A549 (cell line): Measurements from ENCODE around the gene FPR2. TPM values are rescaled to one million over a fixed set of nuclear protein-coding genes. Genes with fewer than 3 reads are reported as not detected.

Experiments
- ATAC-seq, 2 experiments: fragments of 200-7000 bp in 1 of 2; fragments of >200 bp in 1 of 2; cut with Nextera tagmentation in 1 of 2; cut with Tn5 transposase in 1 of 2; 3 replicates each; pipeline versions ENCODE4 v1.8.0 to v1.9.1; 2018 to 2020; ENCODE audit warnings: mild to moderate bottlenecking in 1 of 2, moderate library complexity in 1 of 2
- CTCF ChIA-PET: fragments of 300-600 bp; sonication (Branson Sonifier 250); formaldehyde crosslinking; extraction: SDS; loops from one replicate; lab custom pipeline; 2021; ENCODE audit warnings: antibody characterized with exemption, inconsistent platforms; lab: Yijun Ruan, JAX
- POLR2A ChIA-PET: fragments of 350-600 bp; formaldehyde crosslinking; extraction: SDS; loops from one replicate; lab custom pipeline; 2021; ENCODE audit warnings: antibody characterized with exemption, inconsistent platforms; lab: Yijun Ruan, JAX
- DNase-seq, 2 experiments: peaks; one replicate each; pipeline versions ENCODE4 v3.0.0 to v3.0.0-alpha.2; 2011 to 2016; ENCODE audit warnings: low read depth in 1 of 2, low spot score in 1 of 2
- FAIRE-seq: peaks from 2 replicates; lab custom pipeline; 2011; peaks lifted over from hg19 to GRCh38; lab: Jason Lieb, UNC
- H3K27ac ChIP-seq, 2 experiments: fragments of >200 bp; sonication (Bioruptor Twin); formaldehyde crosslinking; 3 replicates each; pipeline ENCODE4 v1.5.1; 2016 to 2017
- H3K4me1 ChIP-seq: fragments of >200 bp; sonication (Bioruptor Twin); formaldehyde crosslinking; 3 replicates; pipeline ENCODE4 v1.6.1; 2016
- H3K4me2 ChIP-seq: fragments of >200 bp; sonication (Bioruptor Twin); formaldehyde crosslinking; 3 replicates; pipeline ENCODE4 v1.6.1; 2016
- H3K4me3 ChIP-seq: fragments of >200 bp; sonication (Bioruptor Twin); formaldehyde crosslinking; 3 replicates; pipeline ENCODE4 v1.5.1; 2016
- H3K9me3 ChIP-seq: fragments of >200 bp; sonication (Bioruptor Twin); formaldehyde crosslinking; 3 replicates; pipeline ENCODE4 v1.6.1; 2016
- BCL3 ChIP-seq: fragments of >200 bp; sonication (Bioruptor Twin); formaldehyde crosslinking; IDR thresholded peaks from 3 replicates; pipeline ENCODE4 v1.6.1; 2016
- CBX2 ChIP-seq: fragments of 200-600 bp; sonication (generic); IDR thresholded peaks from 2 replicates; pipeline ENCODE4 v1.6.1; 2016; ENCODE audit warnings: low read depth, mild to moderate bottlenecking, borderline replicate concordance
- CBX8 ChIP-seq: fragments of 200-600 bp; sonication (generic); IDR thresholded peaks from 2 replicates; pipeline ENCODE4 v1.6.1; 2016
- CEBPB ChIP-seq, 2 experiments: fragments of >200 bp in 1 of 2; sonication (Bioruptor Twin) in 1 of 2; formaldehyde crosslinking in 1 of 2; IDR thresholded peaks; 2 replicates each; pipeline ENCODE4 v1.6.1; 2012 to 2016
- EHMT2 ChIP-seq: fragments of 200-600 bp; sonication (generic); IDR thresholded peaks from 2 replicates; pipeline ENCODE4 v1.6.1; 2016; ENCODE audit warnings: antibody characterized with exemption, low read depth, mild to moderate bottlenecking, moderate library complexity
- FOSB ChIP-seq: fragments of 250-450 bp; sonication (Bioruptor Pico); IDR thresholded peaks from 2 replicates; pipeline ENCODE4 v1.5.0; 2020; ENCODE audit warnings: mild to moderate bottlenecking, moderate library complexity
- FOXS1 ChIP-seq: fragments of 250-450 bp; sonication (Bioruptor Pico); IDR thresholded peaks from 2 replicates; pipeline ENCODE4 v1.5.0; 2020; ENCODE audit warnings: mild to moderate bottlenecking, moderate library complexity
- GATA3 ChIP-seq: IDR thresholded peaks from 2 replicates; pipeline ENCODE4 v1.6.1; 2012; ENCODE audit warnings: borderline replicate concordance
- HES2 ChIP-seq: fragments of >200 bp; sonication (Bioruptor Twin); formaldehyde crosslinking; IDR thresholded peaks from 2 replicates; pipeline ENCODE4 v1.6.1; 2016
- HOXA7 ChIP-seq: fragments of 250-450 bp; sonication (Bioruptor Pico); IDR thresholded peaks from 2 replicates; pipeline ENCODE4 v1.5.0; 2020; ENCODE audit warnings: mild to moderate bottlenecking, moderate library complexity
- HOXB13 ChIP-seq: fragments of 250-450 bp; sonication (Bioruptor Pico); IDR thresholded peaks from 2 replicates; pipeline ENCODE4 v1.5.0; 2020; ENCODE audit warnings: low read depth, mild to moderate bottlenecking, moderate library complexity
- HOXB5 ChIP-seq: fragments of 250-450 bp; sonication (Bioruptor Pico); IDR thresholded peaks from 2 replicates; pipeline ENCODE4 v1.5.0; 2020; ENCODE audit warnings: mild to moderate bottlenecking, moderate library complexity
- NPAS2 ChIP-seq: fragments of 250-450 bp; sonication (Bioruptor Pico); IDR thresholded peaks from 2 replicates; pipeline ENCODE4 v1.8.0; 2022; ENCODE audit warnings: mild to moderate bottlenecking, moderate library complexity, borderline replicate concordance
- NR3C1 ChIP-seq: fragments of >200 bp; sonication (Bioruptor Twin); formaldehyde crosslinking; IDR thresholded peaks from 3 replicates; pipeline ENCODE4 v1.6.1; 2017
- PBX3 ChIP-seq: IDR thresholded peaks from 2 replicates; pipeline ENCODE4 v1.6.1; 2012
- PHF8 ChIP-seq: fragments of 200-600 bp; sonication (generic); IDR thresholded peaks from 2 replicates; pipeline ENCODE4 v1.6.1; 2016; ENCODE audit warnings: low read depth, mild to moderate bottlenecking, antibody characterized with exemption, moderate library complexity, borderline replicate concordance
- POLR2A ChIP-seq: IDR thresholded peaks from 2 replicates; pipeline ENCODE4 v1.6.1; 2012; ENCODE audit warnings: mild to moderate bottlenecking, low read length
- RAD21 ChIP-seq, 2 experiments: fragments of >200 bp in 1 of 2; sonication (Bioruptor Twin) in 1 of 2; formaldehyde crosslinking in 1 of 2; IDR thresholded peaks in 1 of 2; conservative IDR thresholded peaks in 1 of 2; 2 replicates in 1 of 2; 3 replicates in 1 of 2; pipeline ENCODE4 v1.6.1; 2012 to 2018; ENCODE audit warnings: inconsistent platforms in 1 of 2
- RARB ChIP-seq: fragments of 250-450 bp; sonication (Bioruptor Pico); IDR thresholded peaks from 2 replicates; pipeline ENCODE4 v1.8.0; 2021; ENCODE audit warnings: mild to moderate bottlenecking, moderate library complexity
- RCOR1 ChIP-seq: fragments of 150-350 bp; IDR thresholded peaks from 2 replicates; pipeline ENCODE4 v1.6.1; 2014; ENCODE audit warnings: antibody characterized with exemption, low read length, low read depth
- RFX5 ChIP-seq: fragments of 450-650 bp; IDR thresholded peaks from 2 replicates; pipeline ENCODE4 v1.7.1; 2014; ENCODE audit warnings: antibody characterized with exemption, mild to moderate bottlenecking, moderate library complexity
- RNF2 ChIP-seq: fragments of 200-600 bp; sonication (generic); IDR thresholded peaks from 2 replicates; pipeline ENCODE4 v1.6.1; 2016; ENCODE audit warnings: low read depth, mild to moderate bottlenecking, antibody characterized with exemption, moderate library complexity, borderline replicate concordance
- SMC3 ChIP-seq: fragments of >200 bp; sonication (Bioruptor Twin); formaldehyde crosslinking; IDR thresholded peaks from 3 replicates; pipeline ENCODE4 v1.6.1; 2018; ENCODE audit warnings: inconsistent platforms
- TP53 ChIP-seq: fragments of 250-450 bp; sonication (Bioruptor Pico); IDR thresholded peaks from 2 replicates; pipeline ENCODE4 v1.5.0; 2021; ENCODE audit warnings: mild to moderate bottlenecking, moderate library complexity
- ZFP36 ChIP-seq: fragments of 450-650 bp; IDR thresholded peaks from 2 replicates; pipeline ENCODE4 v1.6.1; 2014; ENCODE audit warnings: borderline replicate concordance; ENCODE audit not compliant: partially characterized antibody
- WGBS: methylation state at CpG from one replicate; pipeline ENCODE4 v1.1.6; 2017; ENCODE audit errors: missing lambda C conversion rate; 5-methylcytosine and 5-hydroxymethylcytosine counted together
- polyA plus RNA-seq, 4 experiments: library from polyadenylated mRNA; depleted of rRNA in 3 of 4; stranded (reverse); fragments of >200 nt; fragmentation: RNase III in 1 of 4; extraction: RNeasy Plus Mini Kit Qiagen cat#74134 plus additional on column Dnase treatment in 1 of 4; gene quantifications; 2 replicates in 3 of 4; 3 replicates in 1 of 4; pipeline ENCODE4 v1.2.3, GENCODE V29; 2011 to 2017
- TF ChIP-seq, protein P1 (sequence below): fragments of 200-600 bp; sonication (generic); IDR thresholded peaks from 2 replicates; pipeline ENCODE4 v1.6.1; 2016; ENCODE audit warnings: antibody characterized with exemption, mild to moderate bottlenecking, moderate library complexity
- TF ChIP-seq, protein P2 (sequence below): fragments of 250-450 bp; sonication (Bioruptor Pico); IDR thresholded peaks from 2 replicates; pipeline ENCODE4 v1.5.0; 2021; ENCODE audit warnings: mild to moderate bottlenecking, moderate library complexity, borderline replicate concordance
- TF ChIP-seq, protein P3 (sequence below): fragments of >200 bp; sonication (Bioruptor Twin); formaldehyde crosslinking; IDR thresholded peaks from 3 replicates; pipeline ENCODE4 v1.5.1; 2016

FPR2 gene
- polyA plus RNA-seq, 2 of the 4 experiments (the other 2 are of a cell fraction), result not detected

GRCh38 chr19:51780270-51780669 lies 19.3 kb downstream of the FPR2 start:
- TF ChIP-seq, protein P1, sequence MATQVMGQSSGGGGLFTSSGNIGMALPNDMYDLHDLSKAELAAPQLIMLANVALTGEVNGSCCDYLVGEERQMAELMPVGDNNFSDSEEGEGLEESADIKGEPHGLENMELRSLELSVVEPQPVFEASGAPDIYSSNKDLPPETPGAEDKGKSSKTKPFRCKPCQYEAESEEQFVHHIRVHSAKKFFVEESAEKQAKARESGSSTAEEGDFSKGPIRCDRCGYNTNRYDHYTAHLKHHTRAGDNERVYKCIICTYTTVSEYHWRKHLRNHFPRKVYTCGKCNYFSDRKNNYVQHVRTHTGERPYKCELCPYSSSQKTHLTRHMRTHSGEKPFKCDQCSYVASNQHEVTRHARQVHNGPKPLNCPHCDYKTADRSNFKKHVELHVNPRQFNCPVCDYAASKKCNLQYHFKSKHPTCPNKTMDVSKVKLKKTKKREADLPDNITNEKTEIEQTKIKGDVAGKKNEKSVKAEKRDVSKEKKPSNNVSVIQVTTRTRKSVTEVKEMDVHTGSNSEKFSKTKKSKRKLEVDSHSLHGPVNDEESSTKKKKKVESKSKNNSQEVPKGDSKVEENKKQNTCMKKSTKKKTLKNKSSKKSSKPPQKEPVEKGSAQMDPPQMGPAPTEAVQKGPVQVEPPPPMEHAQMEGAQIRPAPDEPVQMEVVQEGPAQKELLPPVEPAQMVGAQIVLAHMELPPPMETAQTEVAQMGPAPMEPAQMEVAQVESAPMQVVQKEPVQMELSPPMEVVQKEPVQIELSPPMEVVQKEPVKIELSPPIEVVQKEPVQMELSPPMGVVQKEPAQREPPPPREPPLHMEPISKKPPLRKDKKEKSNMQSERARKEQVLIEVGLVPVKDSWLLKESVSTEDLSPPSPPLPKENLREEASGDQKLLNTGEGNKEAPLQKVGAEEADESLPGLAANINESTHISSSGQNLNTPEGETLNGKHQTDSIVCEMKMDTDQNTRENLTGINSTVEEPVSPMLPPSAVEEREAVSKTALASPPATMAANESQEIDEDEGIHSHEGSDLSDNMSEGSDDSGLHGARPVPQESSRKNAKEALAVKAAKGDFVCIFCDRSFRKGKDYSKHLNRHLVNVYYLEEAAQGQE, result no peak
- no peak for TF ChIP-seq HES2
- no peak for TF ChIP-seq CBX2
- no peak for TF ChIP-seq CBX8
- TF ChIP-seq CEBPB (IDR thresholded peaks at IDR 0.05), result no peak
- TF ChIP-seq RCOR1, result no peak
- no peak for TF ChIP-seq HOXB13 (CRISPR knock-in tag)
- TF ChIP-seq RARB (CRISPR knock-in tag), result no peak
- no peak for TF ChIP-seq TP53 (CRISPR knock-in tag)
- TF ChIP-seq SMC3, result no peak
- TF ChIP-seq, all 56 proteins: peak for 0
- ATAC-seq (no peak), DNase-seq (no peak), FAIRE-seq (no peak)
- H3K4me2 ChIP-seq, result no peak overlapping the region
- H3K9me3 ChIP-seq, result peaks cover 19% of the 10 kb centered on the region; the same call in 2 of the 3 replicates
- H3K27ac ChIP-seq, result no peak overlapping the region
- POLR2A ChIA-PET, result no interaction called here
- no peak overlapping the region for H3K4me3 ChIP-seq
- no peaks in the 10 kb centered on the region for H3K4me1 ChIP-seq
- WGBS, result under 1% methylated on average over 2 of the region's 2 CpGs
- CTCF ChIA-PET, result no interaction called here

- WGBS, result 37% methylated on average over 3 of the region's 3 CpGs
- no peak overlapping the region for H3K4me3 ChIP-seq
- CTCF ChIA-PET, result interaction anchor here (1.5 kb wide), 1 partner anchor 360 kb away, joined by 3 read pairs; no protein-coding TSS in a partner anchor
- H3K4me2 ChIP-seq, result no peak overlapping the region
- FAIRE-seq (no peak), ATAC-seq (no peak), DNase-seq (no peak)
- no peak overlapping the region for H3K27ac ChIP-seq
- H3K4me1 ChIP-seq, result no peaks in the 10 kb centered on the region
- H3K9me3 ChIP-seq, result peaks cover 17% of the 10 kb centered on the region; the same call in 2 of the 3 replicates
- POLR2A ChIA-PET, result no interaction called here
- TF ChIP-seq PBX3 (no peak), RNF2 (no peak), ZFP36 (no peak), GATA3 (no peak), FOXS1 (CRISPR knock-in tag) (no peak), FOSB (no peak), NPAS2 (CRISPR knock-in tag) (no peak), EHMT2 (no peak), RFX5 (no peak), PHF8 (no peak), NR3C1 (no peak), BCL3 (no peak), HOXA7 (no peak), HOXB5 (CRISPR knock-in tag) (no peak), RAD21 (conservative IDR thresholded peaks at IDR 0.05 in 1 of 2, IDR thresholded peaks at IDR 0.05 in 1 of 2) (no peak), POLR2A (no peak)
- TF ChIP-seq, protein P2, sequence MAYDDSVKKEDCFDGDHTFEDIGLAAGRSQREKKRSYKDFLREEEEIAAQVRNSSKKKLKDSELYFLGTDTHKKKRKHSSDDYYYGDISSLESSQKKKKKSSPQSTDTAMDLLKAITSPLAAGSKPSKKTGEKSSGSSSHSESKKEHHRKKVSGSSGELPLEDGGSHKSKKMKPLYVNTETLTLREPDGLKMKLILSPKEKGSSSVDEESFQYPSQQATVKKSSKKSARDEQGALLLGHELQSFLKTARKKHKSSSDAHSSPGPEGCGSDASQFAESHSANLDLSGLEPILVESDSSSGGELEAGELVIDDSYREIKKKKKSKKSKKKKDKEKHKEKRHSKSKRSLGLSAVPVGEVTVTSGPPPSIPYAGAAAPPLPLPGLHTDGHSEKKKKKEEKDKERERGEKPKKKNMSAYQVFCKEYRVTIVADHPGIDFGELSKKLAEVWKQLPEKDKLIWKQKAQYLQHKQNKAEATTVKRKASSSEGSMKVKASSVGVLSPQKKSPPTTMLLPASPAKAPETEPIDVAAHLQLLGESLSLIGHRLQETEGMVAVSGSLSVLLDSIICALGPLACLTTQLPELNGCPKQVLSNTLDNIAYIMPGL, result no peak
- TF ChIP-seq, protein P3, sequence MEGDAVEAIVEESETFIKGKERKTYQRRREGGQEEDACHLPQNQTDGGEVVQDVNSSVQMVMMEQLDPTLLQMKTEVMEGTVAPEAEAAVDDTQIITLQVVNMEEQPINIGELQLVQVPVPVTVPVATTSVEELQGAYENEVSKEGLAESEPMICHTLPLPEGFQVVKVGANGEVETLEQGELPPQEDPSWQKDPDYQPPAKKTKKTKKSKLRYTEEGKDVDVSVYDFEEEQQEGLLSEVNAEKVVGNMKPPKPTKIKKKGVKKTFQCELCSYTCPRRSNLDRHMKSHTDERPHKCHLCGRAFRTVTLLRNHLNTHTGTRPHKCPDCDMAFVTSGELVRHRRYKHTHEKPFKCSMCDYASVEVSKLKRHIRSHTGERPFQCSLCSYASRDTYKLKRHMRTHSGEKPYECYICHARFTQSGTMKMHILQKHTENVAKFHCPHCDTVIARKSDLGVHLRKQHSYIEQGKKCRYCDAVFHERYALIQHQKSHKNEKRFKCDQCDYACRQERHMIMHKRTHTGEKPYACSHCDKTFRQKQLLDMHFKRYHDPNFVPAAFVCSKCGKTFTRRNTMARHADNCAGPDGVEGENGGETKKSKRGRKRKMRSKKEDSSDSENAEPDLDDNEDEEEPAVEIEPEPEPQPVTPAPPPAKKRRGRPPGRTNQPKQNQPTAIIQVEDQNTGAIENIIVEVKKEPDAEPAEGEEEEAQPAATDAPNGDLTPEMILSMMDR, result no peak
Measured at GRCh38 chr19:51781999-51782398, 21.0 kb downstream of the FPR2 start.
